Adrenal gland (tissue), 5 donors: ENCODE measurements around the gene PHF24.

Experiments
- POLR2A ChIP-seq, 2 donors: fragments of 450-650 bp; IDR thresholded peaks; one replicate each; pipeline ENCODE4 v1.6.1; 2017; ENCODE audit warnings: antibody characterized with exemption in 2 of 2, mild to moderate bottlenecking in 2 of 2, moderate library complexity in 1 of 2
- TF ChIP-seq, protein P1 (sequence below), 6 experiments: fragments of 450-650 bp in 4 of 6; fragments of 200-600 bp in 2 of 6; sonication (generic) in 1 of 6; IDR thresholded peaks; 1 replicate in 5 of 6; 2 replicates in 1 of 6; pipeline versions ENCODE4 v1.5.1 to v1.8.0; 2016 to 2021; ENCODE audit warnings: antibody characterized with exemption in 6 of 6, mild to moderate bottlenecking in 2 of 6, moderate library complexity in 1 of 6
- donor health status: DM: no; HTN: no; CAD: no.

- no peak for TF ChIP-seq POLR2A (IDR thresholded peaks at IDR 0.05)
- TF ChIP-seq, protein P1, sequence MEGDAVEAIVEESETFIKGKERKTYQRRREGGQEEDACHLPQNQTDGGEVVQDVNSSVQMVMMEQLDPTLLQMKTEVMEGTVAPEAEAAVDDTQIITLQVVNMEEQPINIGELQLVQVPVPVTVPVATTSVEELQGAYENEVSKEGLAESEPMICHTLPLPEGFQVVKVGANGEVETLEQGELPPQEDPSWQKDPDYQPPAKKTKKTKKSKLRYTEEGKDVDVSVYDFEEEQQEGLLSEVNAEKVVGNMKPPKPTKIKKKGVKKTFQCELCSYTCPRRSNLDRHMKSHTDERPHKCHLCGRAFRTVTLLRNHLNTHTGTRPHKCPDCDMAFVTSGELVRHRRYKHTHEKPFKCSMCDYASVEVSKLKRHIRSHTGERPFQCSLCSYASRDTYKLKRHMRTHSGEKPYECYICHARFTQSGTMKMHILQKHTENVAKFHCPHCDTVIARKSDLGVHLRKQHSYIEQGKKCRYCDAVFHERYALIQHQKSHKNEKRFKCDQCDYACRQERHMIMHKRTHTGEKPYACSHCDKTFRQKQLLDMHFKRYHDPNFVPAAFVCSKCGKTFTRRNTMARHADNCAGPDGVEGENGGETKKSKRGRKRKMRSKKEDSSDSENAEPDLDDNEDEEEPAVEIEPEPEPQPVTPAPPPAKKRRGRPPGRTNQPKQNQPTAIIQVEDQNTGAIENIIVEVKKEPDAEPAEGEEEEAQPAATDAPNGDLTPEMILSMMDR (IDR thresholded peaks at IDR 0.05), result no peak
Observed at GRCh38 chr9:34990908-34991606, 33.0 kb downstream of the PHF24 start.
